NB4 (cell line): Measurements from ENCODE around the gene SRSF9.
A peak's percentile ranks its signal among the peaks of the same experiment; 100 is the strongest.

Experiments
- DNase-seq: peaks from one replicate; pipeline ENCODE4 v3.0.0; 2010; ENCODE audit warnings: low read depth
- H3K4me3 ChIP-seq: one replicate; pipeline ENCODE4 v1.5.1; 2011; ENCODE audit warnings: mild to moderate bottlenecking, low read depth, low read length, moderate library complexity
- CTCF ChIP-seq: IDR thresholded peaks from one replicate; pipeline ENCODE4 v1.5.1; 2012; ENCODE audit warnings: low read depth, low read length
- MAX ChIP-seq: IDR thresholded peaks from 2 replicates; pipeline ENCODE4 v1.6.1; 2011; ENCODE audit warnings: low read depth, low read length
- MYC ChIP-seq: IDR thresholded peaks from 2 replicates; pipeline ENCODE4 v1.6.1; 2011; ENCODE audit warnings: low read depth, low read length
- POLR2A ChIP-seq: IDR thresholded peaks from 2 replicates; pipeline ENCODE4 v1.6.1; 2011; ENCODE audit warnings: mild to moderate bottlenecking; ENCODE audit not compliant: insufficient read length; ENCODE audit errors: extremely low read depth

Gene SRSF9

GRCh38 chr12:120422892-120423456, 46.6 kb downstream of the SRSF9 start:
- DNase-seq = no peak
- no peak overlapping the region for H3K4me3 ChIP-seq
- TF ChIP-seq POLR2A = no peak
- TF ChIP-seq CTCF = no peak
- no peak for TF ChIP-seq MAX
- TF ChIP-seq MYC = no peak

DNA sequence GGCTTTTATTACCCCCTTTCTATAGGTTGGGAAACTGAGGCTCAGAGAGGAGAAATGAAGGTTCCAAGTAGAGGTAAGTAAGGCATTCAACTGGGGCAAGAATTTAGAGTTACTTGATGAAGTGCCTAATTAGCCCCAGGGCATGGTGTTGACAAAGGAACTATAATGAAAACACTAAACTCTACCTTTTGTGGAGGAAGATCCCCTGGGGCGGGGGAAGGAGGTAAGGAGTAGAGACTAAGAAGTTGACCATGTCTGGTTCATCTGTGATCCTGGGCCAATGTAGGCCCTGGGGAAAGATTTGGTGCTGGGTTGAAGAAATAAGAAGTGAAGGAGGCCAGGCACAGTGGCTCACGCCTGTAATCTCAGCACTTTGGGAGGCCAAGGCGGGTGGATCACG, 47.8 kb downstream of the SRSF9 start:
- no peak overlapping the region for H3K4me3 ChIP-seq
- TF ChIP-seq MYC (no peak), CTCF (no peak), POLR2A (no peak), MAX (no peak)

DNA sequence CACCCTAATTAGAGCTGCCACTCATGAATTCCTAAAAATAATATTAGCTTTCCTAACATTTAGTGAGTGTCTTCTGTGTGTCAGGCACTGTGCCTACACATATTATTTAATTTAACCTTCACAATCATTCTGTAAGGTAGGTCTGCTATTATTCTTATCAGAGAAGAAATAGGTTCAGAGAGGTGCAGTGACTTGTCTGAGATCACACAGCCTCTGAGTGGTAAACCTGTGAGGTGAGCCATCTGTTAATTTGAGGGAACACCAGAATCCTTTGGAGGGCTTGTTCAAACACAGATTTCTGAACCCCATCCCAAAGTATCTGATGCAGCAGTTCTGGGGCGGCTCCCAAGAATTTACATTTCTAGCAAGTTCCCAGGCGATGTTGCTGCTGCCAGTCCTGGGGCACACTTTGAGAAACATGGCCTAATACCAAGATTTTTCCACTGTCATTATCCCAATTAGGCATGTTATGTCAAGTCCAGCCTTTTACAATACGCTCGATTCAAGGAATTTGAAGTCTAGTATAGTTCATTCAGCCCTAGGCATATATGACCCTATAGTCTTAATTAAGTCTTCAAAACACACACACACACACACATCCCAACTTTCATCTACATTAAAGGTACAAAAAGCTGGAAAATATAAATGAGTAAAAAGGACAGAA, 51.5 kb downstream of the SRSF9 start:
- no peak for TF ChIP-seq MYC
- TF ChIP-seq MAX = no peak
- TF ChIP-seq POLR2A = no peak
- no peak for DNase-seq
- no peak overlapping the region for H3K4me3 ChIP-seq

More for the DNA sequence above, 47.8 kb downstream of the SRSF9 start:
- DNase-seq = peak; percentile 31

- no peak overlapping the region for H3K4me3 ChIP-seq
- TF ChIP-seq POLR2A (no peak), MAX (no peak), MYC (no peak)
- DNase-seq = no peak
Measured at GRCh38 chr12:120416490-120417216, 52.9 kb downstream of the SRSF9 start.

- TF ChIP-seq MYC = no peak
- no peak for TF ChIP-seq CTCF
- no peak for TF ChIP-seq POLR2A
- TF ChIP-seq MAX = no peak
- no peak for DNase-seq
- no peak overlapping the region for H3K4me3 ChIP-seq
Measured at GRCh38 chr12:120413901-120414695, 55.5 kb downstream of the SRSF9 start.

DNA sequence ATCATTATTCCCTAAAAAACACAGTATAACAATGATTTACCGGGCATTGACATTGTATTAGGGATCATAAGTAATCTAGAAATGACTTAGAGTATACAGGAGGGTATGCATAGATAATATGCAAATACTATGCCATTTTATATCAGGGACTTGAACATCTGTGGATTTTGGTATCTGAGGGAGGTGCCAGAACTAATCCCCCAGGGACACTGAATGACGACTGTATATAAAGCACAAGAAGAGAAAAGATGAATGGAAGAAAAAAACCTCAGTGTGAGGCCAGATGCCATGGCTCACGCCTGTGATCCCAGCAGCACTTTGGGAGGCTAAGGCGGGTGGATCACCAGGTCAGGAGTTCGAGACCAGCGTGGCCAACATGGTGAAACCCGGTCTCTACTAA, 57.1 kb downstream of the SRSF9 start:
- DNase-seq = no peak
- TF ChIP-seq POLR2A = no peak
- no peak for TF ChIP-seq MAX
- TF ChIP-seq MYC = no peak
- TF ChIP-seq CTCF = no peak
- no peak overlapping the region for H3K4me3 ChIP-seq
